ENCODE results near the gene AKAP3. TPM values are rescaled to one million over a fixed set of nuclear protein-coding genes. Genes with fewer than 3 reads are reported as not detected.

The AKAP3 gene
- total and polyA plus RNA-seq, 2 experiments from 2014 or later, result 1.3 to 3.2 TPM

- no peaks in the 10 kb centered on the region for H4K20me1 ChIP-seq (replicated peaks; ENCODE audit: insufficient read depth)
- H3F3A ChIP-seq (replicated peaks; ENCODE audit: low read depth), result no peaks in the 10 kb centered on the region
- no peaks in the 10 kb centered on the region; the same call in 1 of the 2 replicates for H3K79me2 ChIP-seq (replicated peaks; ENCODE audit: insufficient read depth)
- 0 out of 3 replicates have a peak, but pooled peaks cover 4% of the 10 kb centered on the region for H3K36me3 Mint-ChIP-seq (ENCODE audit: low read depth)
- no peak overlapping the region for H3K4me3 Mint-ChIP-seq
- H3K9me3 Mint-ChIP-seq, result no peaks in the 10 kb centered on the region
- DNase-seq (ENCODE audit: low spot score) (no peak), ATAC-seq (no peak)
- H3K4me3 ChIP-seq, result no peak overlapping the region
- no peak overlapping the region for H3K27ac Mint-ChIP-seq
- no peak overlapping the region for H3K4me2 ChIP-seq
- H3K27ac ChIP-seq (ENCODE audit: low read depth), result no peak overlapping the region
- H3K9me2 ChIP-seq (ENCODE audit: insufficient read depth), result peaks cover 3% of the 10 kb centered on the region; the same call in 1 of the 2 replicates
- H2AFZ ChIP-seq, result no peak overlapping the region
- H3K4me1 ChIP-seq (ENCODE audit: insufficient read depth), result no peaks in the 10 kb centered on the region; the same call in 1 of the 2 replicates
- peaks cover 9% of the 10 kb centered on the region for H3K27me3 Mint-ChIP-seq (ENCODE audit: insufficient read depth, low read depth, poor library complexity)
- TF ChIP-seq ETS1 (IDR thresholded peaks at IDR 0.05) (no peak), POLR2AphosphoS5 (IDR thresholded peaks at IDR 0.05; ENCODE audit: low read depth) (no peak), ZNF114 (CRISPR knock-in tag; IDR thresholded peaks at IDR 0.05) (no peak), JUNB (IDR thresholded peaks at IDR 0.05; ENCODE audit: unreplicated experiment) (no peak), EZH2phosphoT487 (IDR thresholded peaks at IDR 0.05; ENCODE audit: unreplicated experiment) (no peak), EZH2 (IDR thresholded peaks at IDR 0.05; ENCODE audit: low read depth, unreplicated experiment) (no peak), CREB1 (CRISPR knock-in tag; IDR thresholded peaks at IDR 0.05; ENCODE audit: low read depth) (no peak), NANOG (IDR thresholded peaks at IDR 0.05; ENCODE audit: borderline replicate concordance) (no peak), CTCF (conservative IDR thresholded peaks at IDR 0.05; ENCODE audit: low read depth in 2 of 2) (no peak), ZNF331 (CRISPR knock-in tag; IDR thresholded peaks at IDR 0.05; ENCODE audit: low read depth) (no peak), STAT1 (IDR thresholded peaks at IDR 0.05; ENCODE audit: unreplicated experiment) (no peak)
- TF ChIP-seq, protein P1, sequence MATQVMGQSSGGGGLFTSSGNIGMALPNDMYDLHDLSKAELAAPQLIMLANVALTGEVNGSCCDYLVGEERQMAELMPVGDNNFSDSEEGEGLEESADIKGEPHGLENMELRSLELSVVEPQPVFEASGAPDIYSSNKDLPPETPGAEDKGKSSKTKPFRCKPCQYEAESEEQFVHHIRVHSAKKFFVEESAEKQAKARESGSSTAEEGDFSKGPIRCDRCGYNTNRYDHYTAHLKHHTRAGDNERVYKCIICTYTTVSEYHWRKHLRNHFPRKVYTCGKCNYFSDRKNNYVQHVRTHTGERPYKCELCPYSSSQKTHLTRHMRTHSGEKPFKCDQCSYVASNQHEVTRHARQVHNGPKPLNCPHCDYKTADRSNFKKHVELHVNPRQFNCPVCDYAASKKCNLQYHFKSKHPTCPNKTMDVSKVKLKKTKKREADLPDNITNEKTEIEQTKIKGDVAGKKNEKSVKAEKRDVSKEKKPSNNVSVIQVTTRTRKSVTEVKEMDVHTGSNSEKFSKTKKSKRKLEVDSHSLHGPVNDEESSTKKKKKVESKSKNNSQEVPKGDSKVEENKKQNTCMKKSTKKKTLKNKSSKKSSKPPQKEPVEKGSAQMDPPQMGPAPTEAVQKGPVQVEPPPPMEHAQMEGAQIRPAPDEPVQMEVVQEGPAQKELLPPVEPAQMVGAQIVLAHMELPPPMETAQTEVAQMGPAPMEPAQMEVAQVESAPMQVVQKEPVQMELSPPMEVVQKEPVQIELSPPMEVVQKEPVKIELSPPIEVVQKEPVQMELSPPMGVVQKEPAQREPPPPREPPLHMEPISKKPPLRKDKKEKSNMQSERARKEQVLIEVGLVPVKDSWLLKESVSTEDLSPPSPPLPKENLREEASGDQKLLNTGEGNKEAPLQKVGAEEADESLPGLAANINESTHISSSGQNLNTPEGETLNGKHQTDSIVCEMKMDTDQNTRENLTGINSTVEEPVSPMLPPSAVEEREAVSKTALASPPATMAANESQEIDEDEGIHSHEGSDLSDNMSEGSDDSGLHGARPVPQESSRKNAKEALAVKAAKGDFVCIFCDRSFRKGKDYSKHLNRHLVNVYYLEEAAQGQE (IDR thresholded peaks at IDR 0.05; ENCODE audit: unreplicated experiment), result no peak
- TF ChIP-seq, protein P2, sequence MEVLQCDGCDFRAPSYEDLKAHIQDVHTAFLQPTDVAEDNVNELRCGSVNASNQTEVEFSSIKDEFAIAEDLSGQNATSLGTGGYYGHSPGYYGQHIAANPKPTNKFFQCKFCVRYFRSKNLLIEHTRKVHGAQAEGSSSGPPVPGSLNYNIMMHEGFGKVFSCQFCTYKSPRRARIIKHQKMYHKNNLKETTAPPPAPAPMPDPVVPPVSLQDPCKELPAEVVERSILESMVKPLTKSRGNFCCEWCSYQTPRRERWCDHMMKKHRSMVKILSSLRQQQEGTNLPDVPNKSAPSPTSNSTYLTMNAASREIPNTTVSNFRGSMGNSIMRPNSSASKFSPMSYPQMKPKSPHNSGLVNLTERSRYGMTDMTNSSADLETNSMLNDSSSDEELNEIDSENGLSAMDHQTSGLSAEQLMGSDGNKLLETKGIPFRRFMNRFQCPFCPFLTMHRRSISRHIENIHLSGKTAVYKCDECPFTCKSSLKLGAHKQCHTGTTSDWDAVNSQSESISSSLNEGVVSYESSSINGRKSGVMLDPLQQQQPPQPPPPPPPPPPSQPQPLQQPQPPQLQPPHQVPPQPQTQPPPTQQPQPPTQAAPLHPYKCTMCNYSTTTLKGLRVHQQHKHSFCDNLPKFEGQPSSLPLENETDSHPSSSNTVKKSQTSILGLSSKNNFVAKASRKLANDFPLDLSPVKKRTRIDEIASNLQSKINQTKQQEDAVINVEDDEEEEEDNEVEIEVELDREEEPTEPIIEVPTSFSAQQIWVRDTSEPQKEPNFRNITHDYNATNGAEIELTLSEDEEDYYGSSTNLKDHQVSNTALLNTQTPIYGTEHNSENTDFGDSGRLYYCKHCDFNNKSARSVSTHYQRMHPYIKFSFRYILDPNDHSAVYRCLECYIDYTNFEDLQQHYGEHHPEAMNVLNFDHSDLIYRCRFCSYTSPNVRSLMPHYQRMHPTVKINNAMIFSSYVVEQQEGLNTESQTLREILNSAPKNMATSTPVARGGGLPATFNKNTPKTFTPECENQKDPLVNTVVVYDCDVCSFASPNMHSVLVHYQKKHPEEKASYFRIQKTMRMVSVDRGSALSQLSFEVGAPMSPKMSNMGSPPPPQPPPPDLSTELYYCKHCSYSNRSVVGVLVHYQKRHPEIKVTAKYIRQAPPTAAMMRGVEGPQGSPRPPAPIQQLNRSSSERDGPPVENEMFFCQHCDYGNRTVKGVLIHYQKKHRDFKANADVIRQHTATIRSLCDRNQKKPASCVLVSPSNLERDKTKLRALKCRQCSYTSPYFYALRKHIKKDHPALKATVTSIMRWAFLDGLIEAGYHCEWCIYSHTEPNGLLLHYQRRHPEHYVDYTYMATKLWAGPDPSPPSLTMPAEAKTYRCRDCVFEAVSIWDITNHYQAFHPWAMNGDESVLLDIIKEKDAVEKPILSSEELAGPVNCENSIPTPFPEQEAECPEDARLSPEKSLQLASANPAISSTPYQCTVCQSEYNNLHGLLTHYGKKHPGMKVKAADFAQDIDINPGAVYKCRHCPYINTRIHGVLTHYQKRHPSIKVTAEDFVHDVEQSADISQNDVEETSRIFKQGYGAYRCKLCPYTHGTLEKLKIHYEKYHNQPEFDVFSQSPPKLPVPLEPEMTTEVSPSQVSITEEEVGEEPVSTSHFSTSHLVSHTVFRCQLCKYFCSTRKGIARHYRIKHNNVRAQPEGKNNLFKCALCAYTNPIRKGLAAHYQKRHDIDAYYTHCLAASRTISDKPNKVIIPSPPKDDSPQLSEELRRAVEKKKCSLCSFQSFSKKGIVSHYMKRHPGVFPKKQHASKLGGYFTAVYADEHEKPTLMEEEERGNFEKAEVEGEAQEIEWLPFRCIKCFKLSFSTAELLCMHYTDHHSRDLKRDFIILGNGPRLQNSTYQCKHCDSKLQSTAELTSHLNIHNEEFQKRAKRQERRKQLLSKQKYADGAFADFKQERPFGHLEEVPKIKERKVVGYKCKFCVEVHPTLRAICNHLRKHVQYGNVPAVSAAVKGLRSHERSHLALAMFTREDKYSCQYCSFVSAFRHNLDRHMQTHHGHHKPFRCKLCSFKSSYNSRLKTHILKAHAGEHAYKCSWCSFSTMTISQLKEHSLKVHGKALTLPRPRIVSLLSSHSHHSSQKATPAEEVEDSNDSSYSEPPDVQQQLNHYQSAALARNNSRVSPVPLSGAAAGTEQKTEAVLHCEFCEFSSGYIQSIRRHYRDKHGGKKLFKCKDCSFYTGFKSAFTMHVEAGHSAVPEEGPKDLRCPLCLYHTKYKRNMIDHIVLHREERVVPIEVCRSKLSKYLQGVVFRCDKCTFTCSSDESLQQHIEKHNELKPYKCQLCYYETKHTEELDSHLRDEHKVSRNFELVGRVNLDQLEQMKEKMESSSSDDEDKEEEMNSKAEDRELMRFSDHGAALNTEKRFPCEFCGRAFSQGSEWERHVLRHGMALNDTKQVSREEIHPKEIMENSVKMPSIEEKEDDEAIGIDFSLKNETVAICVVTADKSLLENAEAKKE (CRISPR knock-in tag; IDR thresholded peaks at IDR 0.05), result no peak
- peaks cover 8% of the 10 kb centered on the region; the same call in 2 of the 3 replicates for H3K4me1 Mint-ChIP-seq
- no peaks in the 10 kb centered on the region for H3K36me3 ChIP-seq (ENCODE audit: insufficient read depth)
- H3K27me3 ChIP-seq (ENCODE audit: insufficient read depth), result no peaks in the 10 kb centered on the region
These were observed 39.8 kb downstream of the AKAP3 start for GRCh38 chr12:4609071-4609470.
